HG03280 (cell line): Measurements from ENCODE around the gene HOXB7.

Experiments
- ATAC-seq: cut with Tn5 transposase; IDR thresholded peaks from one replicate; pipeline ENCODE4 v1.9.1; 2021; ENCODE audit warnings: mild to moderate bottlenecking, moderate library complexity; ENCODE audit not compliant: unreplicated experiment

Gene HOXB7

GRCh38 chr17:48610282-48611211, at the start of gene HOXB7:
Gene HOXB7, minus strand, starts transcription at chr17:48611017. Its CDS starts 99 bp downstream, at chr17:48610918.
- ATAC-seq = no peak

DNA sequence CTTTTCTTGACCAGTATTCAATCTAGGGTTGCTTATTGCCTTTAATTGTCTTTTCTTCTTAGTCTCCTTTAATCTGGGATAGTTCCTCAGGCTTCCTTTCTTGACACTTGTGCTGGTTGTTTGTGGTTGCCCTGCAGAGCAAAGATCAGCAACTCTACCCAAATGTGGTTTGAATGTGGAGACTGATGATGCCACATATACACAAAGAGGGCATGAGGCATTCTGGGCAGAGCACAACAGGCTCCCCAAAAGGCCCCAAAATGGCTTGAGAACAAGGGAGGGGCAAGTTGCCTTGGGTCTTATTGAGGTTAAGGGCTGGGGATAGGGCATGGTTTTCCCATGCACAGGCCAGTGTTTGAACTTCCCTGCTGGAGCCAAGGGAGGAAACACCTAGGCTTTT, 45.1 kb upstream of the HOXB7 start:
- no peak for ATAC-seq

GRCh38 chr17:48649741-48650140, 38.9 kb upstream of the HOXB7 start:
- no peak for ATAC-seq

DNA sequence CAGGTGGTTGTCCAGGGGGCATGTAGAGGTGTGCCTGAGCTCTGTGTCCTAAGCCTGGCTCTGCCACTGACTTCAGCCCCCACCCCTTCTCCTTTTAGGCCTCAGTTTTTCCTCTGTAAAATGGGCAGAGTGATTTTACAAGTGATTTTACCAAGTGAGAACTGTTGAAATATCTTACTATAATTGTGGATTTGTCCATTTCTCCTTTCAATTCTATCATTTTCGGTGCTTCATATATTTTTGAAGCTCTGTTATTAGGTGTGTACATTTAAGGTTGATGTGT, 37.1 kb upstream of the HOXB7 start:
- ATAC-seq = no peak

DNA sequence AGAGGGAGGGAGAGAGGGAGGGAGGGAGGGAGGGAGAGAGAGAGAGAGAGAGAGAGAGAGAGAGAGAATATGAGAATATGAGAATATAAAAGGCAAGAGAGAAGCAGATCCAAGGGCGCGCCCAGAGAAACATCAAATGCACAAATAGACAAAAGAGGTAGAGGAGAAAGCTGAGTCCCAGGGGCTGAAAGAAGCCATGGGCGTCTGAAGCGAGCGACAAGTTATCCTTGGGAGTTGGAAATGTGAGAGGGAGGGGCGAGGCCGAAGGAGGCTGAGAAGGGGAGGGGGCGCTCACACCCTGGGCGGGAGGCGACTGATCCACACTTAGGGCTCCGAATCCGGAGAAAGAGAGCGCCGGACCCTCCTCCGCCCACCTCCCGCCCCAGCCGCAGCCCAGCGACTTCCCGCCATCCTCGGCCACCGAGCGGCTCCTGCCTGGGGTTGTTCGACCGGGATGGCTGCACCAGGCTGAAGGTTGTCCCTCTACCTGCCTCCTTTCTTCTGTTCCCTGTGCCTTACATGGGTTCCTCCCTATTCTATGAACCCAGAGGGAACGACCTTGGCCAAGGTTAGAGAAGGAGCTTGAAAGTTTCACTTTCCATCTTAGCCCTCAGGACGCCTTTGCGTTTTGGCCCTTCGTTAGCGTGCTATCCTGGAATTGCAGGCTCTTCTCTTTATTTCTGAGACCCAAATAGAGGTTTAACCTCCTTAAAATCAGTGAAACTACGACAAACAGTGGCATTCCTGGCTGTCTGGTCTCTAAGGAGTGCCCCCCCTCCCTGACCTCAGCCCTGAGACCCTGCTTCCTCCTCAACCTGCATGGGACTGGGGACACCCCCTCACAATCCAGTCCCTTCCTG, 36.5 kb upstream of the HOXB7 start:
- no peak for ATAC-seq

- no peak for ATAC-seq
Observed at GRCh38 chr17:48646183-48647102, 35.6 kb upstream of the HOXB7 start.

DNA sequence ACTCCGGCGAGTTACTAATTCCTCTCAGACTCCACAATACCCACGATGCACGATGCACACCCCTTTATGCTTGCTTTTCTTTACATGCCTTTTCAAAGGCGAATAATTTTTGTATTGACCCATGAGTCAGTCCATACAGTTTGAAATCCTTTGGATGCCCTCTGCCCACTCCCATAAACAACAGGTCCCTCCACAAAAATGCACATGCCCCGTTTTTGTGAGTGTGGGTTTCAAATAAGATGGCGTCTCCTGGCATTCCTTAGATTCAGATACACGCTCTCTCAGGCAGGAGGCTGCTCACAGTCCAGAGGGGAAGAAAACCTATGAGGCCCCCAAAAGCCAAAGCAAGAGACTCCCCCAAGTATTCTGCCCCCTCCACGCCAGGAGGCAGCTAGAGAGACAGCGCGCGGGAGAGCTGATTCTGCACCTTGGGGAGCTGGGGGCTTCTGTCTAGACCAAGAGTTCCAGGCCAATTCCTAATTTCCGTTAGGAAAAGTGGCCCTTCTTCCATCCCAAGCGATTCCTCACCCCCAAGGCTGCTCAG, 34.9 kb upstream of the HOXB7 start:
- no peak for ATAC-seq

DNA sequence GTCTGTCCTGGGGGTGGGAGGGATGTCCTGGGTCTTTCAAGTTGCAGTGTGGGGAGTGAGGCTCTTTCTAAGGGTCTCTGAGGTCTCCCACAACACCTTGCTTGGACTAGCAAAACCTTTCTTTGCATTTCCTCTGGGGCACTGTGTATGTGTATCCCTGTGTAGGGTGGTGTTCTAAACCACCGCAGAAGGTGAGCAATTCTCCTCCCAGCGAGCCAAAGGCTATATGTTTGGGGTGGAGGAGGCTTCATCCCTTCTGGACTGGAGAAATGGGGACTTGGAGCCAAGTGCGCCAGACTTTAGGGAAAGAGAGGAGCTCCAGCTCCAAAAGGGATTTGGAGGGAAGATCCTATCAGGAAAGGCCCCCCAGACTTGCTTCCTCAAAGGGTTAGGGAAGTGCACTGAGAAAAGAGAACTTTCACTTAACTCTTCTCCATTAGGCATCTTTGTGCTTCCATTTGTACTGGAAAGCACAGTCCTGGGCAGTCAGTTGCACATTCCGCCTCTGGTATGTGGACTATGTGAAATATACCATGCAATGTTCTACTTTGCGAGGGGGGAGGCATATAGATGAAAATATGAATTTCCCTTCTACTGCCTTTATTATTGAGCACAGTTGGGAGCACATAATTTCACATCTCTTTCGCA, 34.2 kb upstream of the HOXB7 start:
- ATAC-seq = no peak

DNA sequence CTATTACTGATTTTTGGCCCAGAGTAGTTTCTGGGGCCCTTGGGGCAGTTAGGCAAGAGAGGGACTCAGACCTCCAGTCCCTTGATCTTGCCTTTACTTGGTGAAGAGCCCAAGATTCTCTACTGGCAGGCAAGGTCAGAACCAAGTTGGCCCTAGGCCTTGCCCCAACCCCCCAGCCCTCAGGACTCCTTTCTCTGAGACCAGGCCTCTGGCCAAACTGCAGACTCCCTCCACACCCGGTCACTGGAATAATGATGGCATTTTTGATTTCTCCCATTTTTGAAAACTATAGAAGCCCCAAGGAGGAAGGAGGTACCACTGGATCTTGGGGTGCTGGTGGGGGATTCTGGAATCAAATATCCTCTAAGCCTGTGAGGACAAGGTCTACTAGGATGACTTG, 33.3 kb upstream of the HOXB7 start:
- ATAC-seq = no peak

DNA sequence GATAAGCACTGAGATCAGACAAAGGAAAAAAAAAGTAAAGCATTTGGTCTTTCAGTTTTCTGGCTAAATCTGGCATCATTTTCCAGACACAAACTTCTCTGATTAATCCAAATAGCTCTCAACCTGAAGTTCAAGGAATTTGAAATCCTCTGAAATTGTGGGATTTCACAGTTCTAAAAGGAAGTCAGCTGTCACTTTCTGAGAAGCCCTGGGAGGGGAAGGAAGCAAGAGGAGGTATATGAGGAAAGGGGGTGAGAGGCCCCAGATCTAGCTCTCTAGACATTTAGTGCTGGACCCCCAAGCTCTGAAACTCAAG, 32.8 kb upstream of the HOXB7 start:
- ATAC-seq = no peak

- ATAC-seq = no peak
Observed at GRCh38 chr17:48642843-48643696, 32.3 kb upstream of the HOXB7 start.

DNA sequence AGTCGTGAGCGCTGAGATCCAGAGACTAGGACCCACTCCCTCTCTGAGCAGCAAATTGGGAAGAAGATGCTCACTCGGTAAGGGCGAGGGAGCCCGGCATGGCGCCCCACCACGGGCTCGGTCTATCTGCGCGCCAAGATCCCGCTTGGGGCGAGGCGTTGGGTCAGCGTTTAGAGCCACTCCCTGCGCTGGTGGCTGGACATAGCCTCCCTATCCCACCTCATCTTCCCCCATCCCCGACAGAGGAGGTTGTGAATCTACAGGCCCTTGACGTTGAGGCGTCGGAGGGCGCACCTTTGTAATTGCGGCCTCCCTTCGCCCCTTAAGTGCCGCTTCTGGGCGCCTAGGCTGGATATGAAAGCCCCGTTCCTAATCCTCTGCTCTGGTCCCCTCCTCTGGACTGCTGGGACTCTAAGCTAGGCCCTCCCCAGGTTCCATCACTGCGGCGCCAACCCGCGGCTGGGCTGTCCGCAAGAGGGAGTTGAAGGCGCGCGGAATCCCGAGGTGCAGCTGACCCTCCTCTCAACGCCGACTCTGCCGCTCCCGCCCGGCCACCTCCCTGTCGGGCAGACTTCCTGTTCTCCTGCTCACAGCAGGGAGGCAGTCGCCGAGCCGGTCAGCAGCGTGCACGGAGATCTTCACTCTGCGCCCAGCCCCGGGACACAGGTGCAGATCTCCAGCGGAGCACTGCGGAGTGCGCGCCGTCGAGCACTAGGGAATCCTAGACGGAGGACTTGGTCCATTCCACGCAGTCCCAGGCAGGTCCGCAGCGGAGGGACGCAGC, 31.4 kb upstream of the HOXB7 start:
- ATAC-seq = no peak

GRCh38 chr17:48641541-48642058, 30.8 kb upstream of the HOXB7 start:
- ATAC-seq = no peak

DNA sequence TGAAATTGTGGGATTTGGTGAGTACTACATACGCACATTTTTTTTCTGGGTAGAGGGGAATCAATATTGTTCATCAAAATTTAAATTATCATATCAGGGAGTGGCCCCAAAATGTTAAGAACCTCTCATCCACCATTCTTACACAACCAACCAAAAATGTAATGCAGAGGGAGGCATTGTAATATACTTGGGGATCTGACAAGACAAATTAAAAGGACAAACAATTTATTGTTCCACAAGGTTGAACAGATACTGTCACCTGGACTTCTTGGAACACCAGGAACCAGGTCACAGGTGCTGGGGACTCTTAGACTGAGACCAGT, 30.0 kb upstream of the HOXB7 start:
- ATAC-seq = no peak

GRCh38 chr17:48639982-48640857, 29.4 kb upstream of the HOXB7 start:
- no peak for ATAC-seq

DNA sequence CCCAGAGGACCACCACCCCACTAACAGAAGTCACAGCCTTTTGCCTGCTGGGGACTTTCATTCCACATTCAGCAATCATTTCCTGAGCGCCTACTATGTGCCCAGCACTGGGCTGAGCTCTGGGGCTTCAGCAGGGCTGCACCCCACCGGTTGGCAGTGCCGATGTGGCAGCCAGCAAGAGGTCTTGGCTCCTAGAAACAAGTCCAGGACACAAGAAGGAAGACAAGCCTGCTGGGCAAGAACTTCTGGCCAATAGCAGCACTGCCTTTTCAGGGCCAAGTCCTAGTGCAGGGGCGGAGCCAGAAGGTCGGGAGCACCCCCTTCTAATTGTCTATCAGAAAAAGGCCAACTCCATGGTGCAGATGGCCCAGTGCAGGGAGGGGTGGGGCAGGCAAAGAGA, 28.3 kb upstream of the HOXB7 start:
- ATAC-seq = no peak
